Measurements from ENCODE around the gene TSPAN2.

The TSPAN2 gene

GRCh38 chr1:115090956-115091355, 1.7 kb upstream of the TSPAN2 start:
- peak overlapping the region; percentile 97 for H3K27ac ChIP-seq
- H3K4me3 ChIP-seq: no peak overlapping the region
- H3K27me3 ChIP-seq: no peaks in the 10 kb centered on the region
- TF ChIP-seq, protein P1, sequence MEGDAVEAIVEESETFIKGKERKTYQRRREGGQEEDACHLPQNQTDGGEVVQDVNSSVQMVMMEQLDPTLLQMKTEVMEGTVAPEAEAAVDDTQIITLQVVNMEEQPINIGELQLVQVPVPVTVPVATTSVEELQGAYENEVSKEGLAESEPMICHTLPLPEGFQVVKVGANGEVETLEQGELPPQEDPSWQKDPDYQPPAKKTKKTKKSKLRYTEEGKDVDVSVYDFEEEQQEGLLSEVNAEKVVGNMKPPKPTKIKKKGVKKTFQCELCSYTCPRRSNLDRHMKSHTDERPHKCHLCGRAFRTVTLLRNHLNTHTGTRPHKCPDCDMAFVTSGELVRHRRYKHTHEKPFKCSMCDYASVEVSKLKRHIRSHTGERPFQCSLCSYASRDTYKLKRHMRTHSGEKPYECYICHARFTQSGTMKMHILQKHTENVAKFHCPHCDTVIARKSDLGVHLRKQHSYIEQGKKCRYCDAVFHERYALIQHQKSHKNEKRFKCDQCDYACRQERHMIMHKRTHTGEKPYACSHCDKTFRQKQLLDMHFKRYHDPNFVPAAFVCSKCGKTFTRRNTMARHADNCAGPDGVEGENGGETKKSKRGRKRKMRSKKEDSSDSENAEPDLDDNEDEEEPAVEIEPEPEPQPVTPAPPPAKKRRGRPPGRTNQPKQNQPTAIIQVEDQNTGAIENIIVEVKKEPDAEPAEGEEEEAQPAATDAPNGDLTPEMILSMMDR (IDR thresholded peaks at IDR 0.05): no peak
- H3K36me3 ChIP-seq: no peaks in the 10 kb centered on the region
- H3K9me3 ChIP-seq: no peaks in the 10 kb centered on the region
- H3K4me1 ChIP-seq: peaks cover 0 to 40% (median 9%) of the 10 kb centered on the region in 4 donors
- intact Hi-C loops (cut with DNase I; ENCODE audit: low total_unique reads): no loop called here
- no peak for DNase-seq

GRCh38 chr1:115090540-115090939, 1.2 kb upstream of the TSPAN2 start:
- Histone ChIP-seq H3K36me3 (no peaks in the 10 kb centered on the region), H3K27me3 (no peaks in the 10 kb centered on the region), H3K4me1 (peaks cover 0 to 44% (median 13%) of the 10 kb centered on the region in 4 donors), H3K9me3 (no peaks in the 10 kb centered on the region), H3K27ac (peak overlapping the region; percentile 97), H3K4me3 (peak overlapping the region; percentile 69)
- TF ChIP-seq, protein P1 (IDR thresholded peaks at IDR 0.05): no peak
- intact Hi-C loops (cut with DNase I; ENCODE audit: low total_unique reads): no loop called here
- peak; percentile 58 to 91 for DNase-seq

DNA sequence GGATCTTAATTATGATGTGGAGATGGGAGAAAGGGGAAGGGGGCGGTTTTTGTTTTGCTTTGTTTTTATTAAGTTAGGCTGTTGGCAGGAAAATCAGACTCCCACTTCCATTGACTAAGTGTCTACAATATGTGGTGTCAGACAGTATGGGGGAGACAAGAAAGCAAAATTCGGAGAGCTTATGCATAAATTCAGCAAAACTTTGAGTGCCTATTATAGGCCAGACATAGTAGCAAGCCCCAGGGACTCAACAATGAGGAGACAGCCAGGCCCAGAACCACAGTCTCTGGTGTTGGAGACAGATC, 835 bp upstream of the TSPAN2 start:
- H3K27ac ChIP-seq: peak overlapping the region; percentile 97
- H3K4me3 ChIP-seq: peak overlapping the region; percentile 69
- intact Hi-C loops (cut with DNase I; ENCODE audit: low total_unique reads): no loop called here
- no peak for DNase-seq
- no peaks in the 10 kb centered on the region for H3K9me3 ChIP-seq
- TF ChIP-seq, protein P1 (IDR thresholded peaks at IDR 0.05): no peak
- no peaks in the 10 kb centered on the region for H3K36me3 ChIP-seq
- H3K27me3 ChIP-seq: no peaks in the 10 kb centered on the region
- peaks cover 0 to 48% (median 16%) of the 10 kb centered on the region in 4 donors for H3K4me1 ChIP-seq

DNA sequence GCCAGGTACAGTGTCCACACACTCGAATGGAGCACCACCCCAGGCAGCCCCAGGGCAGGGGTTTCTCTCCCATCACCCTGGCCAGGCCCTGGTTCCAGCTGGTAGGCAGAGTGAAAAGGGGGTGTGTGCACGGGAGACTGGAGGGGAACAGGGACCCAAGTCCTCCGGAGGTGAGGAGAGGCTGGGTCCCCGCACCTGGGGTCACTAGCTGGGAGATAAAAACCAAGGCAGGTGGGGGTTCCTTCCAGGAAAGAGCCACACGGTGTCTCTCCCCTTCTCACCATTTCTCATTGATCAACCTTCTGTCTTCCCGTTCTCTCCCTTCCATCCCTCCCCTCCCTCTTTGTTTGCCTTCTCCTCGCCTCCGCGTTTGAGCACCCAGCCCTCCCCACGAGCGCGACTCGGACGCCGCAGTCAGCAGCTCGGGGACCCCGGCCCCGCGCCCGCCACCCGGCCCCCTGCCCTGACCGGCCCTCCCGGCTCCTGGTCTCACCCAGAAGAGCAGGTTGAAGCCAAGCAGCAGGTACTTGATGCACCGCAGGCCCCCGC, 358 bp downstream of the TSPAN2 start:
- TF ChIP-seq, protein P1 (IDR thresholded peaks at IDR 0.05): no peak
- DNase-seq: no peak
- Histone ChIP-seq H3K9me3 (no peaks in the 10 kb centered on the region), H3K36me3 (no peaks in the 10 kb centered on the region), H3K27ac (peak overlapping the region; percentile 97), H3K27me3 (no peaks in the 10 kb centered on the region), H3K4me1 (peaks cover 0 to 60% (median 25%) of the 10 kb centered on the region in 4 donors), H3K4me3 (peak overlapping the region; percentile 69)
- intact Hi-C loops (cut with DNase I; ENCODE audit: low total_unique reads): loop anchor here (5.0 kb wide), 1 partner anchor 43 kb away; no protein-coding TSS in a partner anchor

- peak overlapping the region; percentile 97 for H3K27ac ChIP-seq
- H3K4me3 ChIP-seq: peak overlapping the region; percentile 69
- H3K36me3 ChIP-seq: no peaks in the 10 kb centered on the region
- TF ChIP-seq, protein P1 (IDR thresholded peaks at IDR 0.05): no peak
- no peaks in the 10 kb centered on the region for H3K9me3 ChIP-seq
- H3K27me3 ChIP-seq: no peaks in the 10 kb centered on the region
- H3K4me1 ChIP-seq: peaks cover 0 to 67% (median 31%) of the 10 kb centered on the region in 4 donors
- no peak for DNase-seq
- intact Hi-C loops (cut with DNase I; ENCODE audit: low total_unique reads): loop anchor here (5.0 kb wide), 1 partner anchor 44 kb away; no protein-coding TSS in a partner anchor
Measured at GRCh38 chr1:115088115-115088778, 1.1 kb downstream of the TSPAN2 start.

All from tibial artery (tissue), 4 donors.